Sigmoid colon (tissue), 4 donors: ENCODE results near the gene ERO1A.

Experiments used
- CTCF ChIP-seq, 4 experiments: fragments of 450-650 bp in 3 of 4; fragments of 200-600 bp in 1 of 4; IDR thresholded peaks; one replicate each; pipeline ENCODE4 v1.5.1; 2016 to 2019; ENCODE audit warnings: antibody characterized with exemption in 4 of 4, mild to moderate bottlenecking in 3 of 4, moderate library complexity in 2 of 4
- EP300 ChIP-seq, 4 donors: sonication (generic); formaldehyde crosslinking; IDR thresholded peaks; one replicate each; pipeline ENCODE4 v1.6.1; 2017; ENCODE audit warnings: antibody characterized with exemption in 4 of 4
- POLR2A ChIP-seq, 2 donors: fragments of 450-650 bp; IDR thresholded peaks; one replicate each; pipeline ENCODE4 v1.6.1; 2016; ENCODE audit warnings: antibody characterized with exemption in 2 of 2, mild to moderate bottlenecking in 2 of 2, moderate library complexity in 2 of 2
- POLR2AphosphoS5 ChIP-seq, 4 donors: sonication (generic); formaldehyde crosslinking; IDR thresholded peaks; one replicate each; pipeline ENCODE4 v1.6.1; 2017; ENCODE audit warnings: antibody characterized with exemption in 4 of 4

DNA sequence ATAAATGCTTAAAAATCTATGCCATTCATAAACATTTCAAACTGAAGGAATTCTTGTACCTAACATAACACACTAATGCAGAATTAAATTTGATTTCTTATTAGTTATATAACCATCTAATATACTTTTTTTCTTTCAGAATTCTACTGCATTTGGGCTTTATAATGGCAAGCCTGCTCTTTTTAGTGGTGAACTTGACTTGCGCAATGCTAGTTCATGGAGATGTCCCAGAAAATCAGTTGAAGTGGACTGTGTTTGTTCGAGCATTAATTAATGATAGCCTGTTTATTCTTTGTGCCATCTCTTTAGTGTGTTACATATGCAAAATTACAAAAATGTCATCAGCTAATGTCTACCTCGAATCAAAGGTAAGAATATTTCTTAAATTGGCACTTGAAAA, 95.4 kb downstream of the ERO1A start:
- no peak for TF ChIP-seq POLR2A (IDR thresholded peaks at IDR 0.05)
- no peak for TF ChIP-seq CTCF (IDR thresholded peaks at IDR 0.05)
- no peak for TF ChIP-seq POLR2AphosphoS5 (IDR thresholded peaks at IDR 0.05)
- TF ChIP-seq EP300 (IDR thresholded peaks at IDR 0.05), result no peak
